Pancreas (tissue), 10 donors: Measurements from ENCODE around the gene RPTOR. TPM values are rescaled to one million over a fixed set of nuclear protein-coding genes. Genes with fewer than 3 reads are reported as not detected.

Experiments used
- ATAC-seq, 4 donors: fragments of 200-7000 bp; cut with Tn5 transposase; one replicate each; pipeline versions ENCODE4 v1.8.0 to v1.9.1; 2020; ENCODE audit warnings: mild to moderate bottlenecking in 4 of 4, moderate library complexity in 4 of 4
- DNase-seq, 6 donors: peaks; one replicate each; pipeline ENCODE4 v3.0.0-alpha.2; 2020
- FAIRE-seq: peaks from 2 replicates; lab custom pipeline; 2012; peaks lifted over from hg19 to GRCh38; lab: Jason Lieb, UNC
- H3K27ac ChIP-seq, 4 donors: fragments of 200-600 bp; sonication (generic); 1 replicate in 3 of 4; 2 replicates in 1 of 4; pipeline versions ENCODE4 v1.5.0 to v1.8.0; 2020
- H3K27me3 ChIP-seq, 4 donors: fragments of 200-600 bp; one replicate each; pipeline ENCODE4 v1.8.0; 2021
- H3K36me3 ChIP-seq, 3 donors: fragments of 200-600 bp; sonication (generic) in 1 of 3; one replicate each; pipeline versions ENCODE4 v1.5.0 to v1.8.0; 2020 to 2021
- H3K4me1 ChIP-seq, 3 donors: fragments of 200-600 bp; one replicate each; pipeline ENCODE4 v1.8.0; 2021
- H3K4me3 ChIP-seq, 4 donors: fragments of 200-600 bp; sonication (generic) in 2 of 4; one replicate each; pipeline versions ENCODE4 v1.5.0 to v1.8.0; 2020 to 2021
- H3K9me3 ChIP-seq, 4 donors: fragments of 200-600 bp; one replicate each; pipeline ENCODE4 v1.8.0; 2021
- WGBS, 2 donors: extraction: QIAGEN DNeasy Blood & Tissue Kit; methylation state at CpG; one replicate each; pipeline ENCODE4 v1.1.7; 2013; 5-methylcytosine and 5-hydroxymethylcytosine counted together
- intact Hi-C, 3 donors: fragments of 100-400 bp; cut with DNase I; formaldehyde crosslinking; loops; one replicate each; pipeline versions ENCODE4 v1.11.1 to v1.14.2; 2022
- polyA plus RNA-seq, 2 donors: library from polyadenylated mRNA; stranded (reverse); fragments of 200-250 nt; gene quantifications; one replicate each; pipeline ENCODE4 v1.2.3, GENCODE V29; 2013
- total RNA-seq, 6 donors: library from RNA; stranded (reverse); fragmentation: NEBNext Ultra II Directional in 4 of 6; extraction: Animal tissue kit (Norgen Biotek cat#: 25700) in 4 of 6; gene quantifications; one replicate each; pipeline versions ENCODE4 v1.2.1 to v1.2.4, GENCODE V29; 2021 to 2023
- TF ChIP-seq, protein P1 (sequence below), 4 donors: fragments of 200-600 bp; sonication (generic) in 3 of 4; IDR thresholded peaks; one replicate each; pipeline versions ENCODE4 v1.5.0 to v1.8.0; 2021; ENCODE audit warnings: antibody characterized with exemption in 4 of 4
- donor health status: healthy with polysubstance abuse.
- donor health status: DM: no; HTN: no; CAD: no; lungs with moderate emphysema.
- donor health status: DM: no; HTN: no; CAD: no.
- donor health status: control.
- donor health status: control.
- donor health status: Bipolar disorder and iron deficiency.
- donor health status: DM: yes; HTN: yes; CAD: no.
- donor health status: DM: no; HTN: no; CAD: no.
- donor health status: DM: no; HTN: no; CAD: no.
- donor health status: DM: yes; HTN: yes; CAD: no.

Gene RPTOR
- total and polyA plus RNA-seq, 8 donors = 5.0 to 18.9 (median 13.2) TPM

DNA sequence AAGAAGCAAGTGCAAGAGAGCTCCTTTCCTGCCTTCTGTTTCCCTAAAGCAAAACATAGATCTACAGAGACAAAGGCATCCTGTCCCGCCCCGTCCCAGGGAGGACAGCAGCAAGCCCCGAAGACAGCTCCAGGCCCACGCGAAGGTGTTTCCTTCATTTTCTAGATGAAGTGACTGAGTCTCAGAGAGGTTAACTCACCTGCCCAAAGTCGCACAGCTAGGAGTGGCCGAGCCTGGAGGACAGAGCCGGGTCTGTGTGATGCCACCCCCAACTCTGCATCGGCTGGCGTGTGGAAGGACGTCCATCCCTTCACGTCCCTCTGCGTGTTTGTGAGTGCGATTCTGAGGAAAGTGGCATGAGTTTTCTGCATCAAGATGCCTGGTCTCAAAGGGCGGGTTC is 259.8 kb downstream of the RPTOR start:
- TF ChIP-seq, protein P1, sequence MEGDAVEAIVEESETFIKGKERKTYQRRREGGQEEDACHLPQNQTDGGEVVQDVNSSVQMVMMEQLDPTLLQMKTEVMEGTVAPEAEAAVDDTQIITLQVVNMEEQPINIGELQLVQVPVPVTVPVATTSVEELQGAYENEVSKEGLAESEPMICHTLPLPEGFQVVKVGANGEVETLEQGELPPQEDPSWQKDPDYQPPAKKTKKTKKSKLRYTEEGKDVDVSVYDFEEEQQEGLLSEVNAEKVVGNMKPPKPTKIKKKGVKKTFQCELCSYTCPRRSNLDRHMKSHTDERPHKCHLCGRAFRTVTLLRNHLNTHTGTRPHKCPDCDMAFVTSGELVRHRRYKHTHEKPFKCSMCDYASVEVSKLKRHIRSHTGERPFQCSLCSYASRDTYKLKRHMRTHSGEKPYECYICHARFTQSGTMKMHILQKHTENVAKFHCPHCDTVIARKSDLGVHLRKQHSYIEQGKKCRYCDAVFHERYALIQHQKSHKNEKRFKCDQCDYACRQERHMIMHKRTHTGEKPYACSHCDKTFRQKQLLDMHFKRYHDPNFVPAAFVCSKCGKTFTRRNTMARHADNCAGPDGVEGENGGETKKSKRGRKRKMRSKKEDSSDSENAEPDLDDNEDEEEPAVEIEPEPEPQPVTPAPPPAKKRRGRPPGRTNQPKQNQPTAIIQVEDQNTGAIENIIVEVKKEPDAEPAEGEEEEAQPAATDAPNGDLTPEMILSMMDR (IDR thresholded peaks at IDR 0.05) = no peak
- H3K36me3 ChIP-seq = no peaks in the 10 kb centered on the region
- FAIRE-seq (no peak), DNase-seq (no peak), ATAC-seq (no peak)
- H3K9me3 ChIP-seq = no peaks in the 10 kb centered on the region
- intact Hi-C loops = no loop called here
- no peaks in the 10 kb centered on the region for H3K4me1 ChIP-seq
- no peak overlapping the region for H3K4me3 ChIP-seq
- 91 to 95% methylated on average over 15 of the region's 15 CpGs for WGBS, 2 donors
- H3K27ac ChIP-seq = no peak overlapping the region
- no peaks in the 10 kb centered on the region for H3K27me3 ChIP-seq

DNA sequence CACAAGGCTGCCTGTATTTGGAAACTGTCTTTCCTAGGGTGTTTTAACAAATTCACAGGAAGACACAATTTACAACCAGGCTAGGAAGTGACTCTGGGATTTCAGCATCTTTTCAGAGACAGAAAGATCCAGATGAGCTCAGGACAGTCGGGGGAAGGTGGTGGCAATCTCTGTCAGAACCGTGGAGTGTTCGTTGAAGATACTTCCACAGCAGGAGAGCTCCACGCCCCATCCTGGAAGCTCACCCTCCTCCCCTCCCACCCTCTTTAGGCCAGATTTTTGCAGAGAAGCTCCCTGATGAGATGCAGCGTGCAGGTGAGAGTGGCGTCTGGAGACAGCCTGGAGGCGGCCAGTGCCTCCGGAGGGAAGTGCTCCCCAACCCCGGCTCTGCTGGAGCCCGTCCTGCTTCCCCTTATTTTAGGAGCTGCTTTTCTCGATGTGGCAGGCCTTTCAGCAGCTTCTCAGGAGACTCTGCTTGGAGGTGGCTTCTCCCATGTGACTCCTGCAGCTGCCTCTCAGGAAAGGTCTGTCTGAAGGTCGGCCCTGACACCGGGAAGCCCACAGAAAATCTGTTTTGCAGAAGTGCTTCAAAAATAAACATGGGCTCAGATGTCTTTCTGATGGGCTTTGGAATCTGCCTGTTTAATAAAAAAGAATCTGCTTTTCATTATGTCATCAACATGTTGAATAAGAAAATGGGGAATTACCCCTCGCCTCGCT is 260.6 kb downstream of the RPTOR start:
- no peaks in the 10 kb centered on the region for H3K4me1 ChIP-seq
- no peak for DNase-seq
- TF ChIP-seq, protein P1 (IDR thresholded peaks at IDR 0.05) = no peak
- no peak for FAIRE-seq
- 80 to 90% methylated on average over 15 of the region's 15 CpGs for WGBS, 2 donors
- no peak overlapping the region for H3K27ac ChIP-seq
- no peaks in the 10 kb centered on the region for H3K9me3 ChIP-seq
- no peak for ATAC-seq
- no peaks in the 10 kb centered on the region for H3K27me3 ChIP-seq
- no peak overlapping the region for H3K4me3 ChIP-seq
- no peaks in the 10 kb centered on the region for H3K36me3 ChIP-seq
- intact Hi-C loops = no loop called here

DNA sequence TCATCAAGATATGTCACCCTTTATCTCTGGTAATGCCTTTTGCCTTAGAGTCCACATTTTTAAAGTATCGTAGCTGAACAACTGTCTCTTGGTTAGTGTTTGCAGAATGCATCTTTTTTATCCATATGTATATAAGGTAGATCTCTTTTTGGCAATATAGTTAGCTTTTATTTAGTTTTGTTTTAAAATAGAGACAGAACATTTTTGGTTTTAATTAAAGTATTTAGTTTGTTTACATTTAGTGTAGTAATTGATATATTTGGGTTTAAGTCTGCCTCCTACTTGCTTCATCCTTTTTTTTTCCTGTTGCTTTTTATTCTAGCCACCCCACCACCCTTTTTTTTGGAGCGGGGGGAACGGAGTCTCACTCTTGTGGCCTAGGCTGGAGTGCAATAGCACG is 262.4 kb downstream of the RPTOR start:
- WGBS, 2 donors = 99 to 100% methylated on average over 4 of the region's 4 CpGs
- TF ChIP-seq, protein P1 (IDR thresholded peaks at IDR 0.05) = no peak

DNA sequence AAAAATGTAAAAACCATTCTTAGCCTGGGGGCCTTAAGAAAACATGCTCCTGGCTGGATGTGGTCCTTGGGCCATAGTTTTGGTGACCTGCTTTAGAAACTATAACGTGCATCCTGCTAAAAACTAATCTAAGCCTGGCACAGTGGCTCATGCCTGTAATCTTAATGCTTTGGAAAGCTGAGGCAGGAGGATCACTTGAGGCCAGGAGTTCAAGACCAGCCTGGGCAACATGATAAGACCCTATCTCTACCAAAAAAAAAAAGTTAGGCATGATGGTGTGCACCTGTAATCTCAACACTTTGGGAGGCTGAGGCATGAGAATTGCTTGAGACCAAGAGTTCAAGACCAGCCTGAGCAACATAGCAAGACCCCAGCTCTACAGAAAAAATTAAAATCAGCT is 263.2 kb downstream of the RPTOR start:
- TF ChIP-seq, protein P1 (IDR thresholded peaks at IDR 0.05) = no peak
- Histone ChIP-seq H3K4me3 (no peak overlapping the region), H3K36me3 (no peaks in the 10 kb centered on the region), H3K27ac (no peak overlapping the region), H3K9me3 (no peaks in the 10 kb centered on the region), H3K27me3 (no peaks in the 10 kb centered on the region), H3K4me1 (no peaks in the 10 kb centered on the region)
- DNase-seq = no peak
- ATAC-seq = no peak
- WGBS, 2 donors = 89 to 100% methylated on average over 1 of the region's 1 CpG
- intact Hi-C loops = no loop called here
- FAIRE-seq = no peak

More for the DNA sequence above, 262.4 kb downstream of the RPTOR start:
- H3K27ac ChIP-seq = no peak overlapping the region
- intact Hi-C loops = no loop called here
- no peaks in the 10 kb centered on the region for H3K9me3 ChIP-seq
- ATAC-seq (no peak), DNase-seq (no peak), FAIRE-seq (no peak)
- H3K4me3 ChIP-seq = no peak overlapping the region
- H3K27me3 ChIP-seq = no peaks in the 10 kb centered on the region
- no peaks in the 10 kb centered on the region for H3K36me3 ChIP-seq
- no peaks in the 10 kb centered on the region for H3K4me1 ChIP-seq
